ENCODE data around the gene ZNF814.
"Not testable (repeated sequence)": the region's sequence is repeated elsewhere in the genome, so short reads cannot be mapped to it uniquely, and the experiment has no call there.

Gene ZNF814

GRCh38 chr19:57817976-57818375, 70.9 kb downstream of the ZNF814 start:
- DNase-seq (ENCODE audit: low read depth in 3 of 3) = no peak

DNA sequence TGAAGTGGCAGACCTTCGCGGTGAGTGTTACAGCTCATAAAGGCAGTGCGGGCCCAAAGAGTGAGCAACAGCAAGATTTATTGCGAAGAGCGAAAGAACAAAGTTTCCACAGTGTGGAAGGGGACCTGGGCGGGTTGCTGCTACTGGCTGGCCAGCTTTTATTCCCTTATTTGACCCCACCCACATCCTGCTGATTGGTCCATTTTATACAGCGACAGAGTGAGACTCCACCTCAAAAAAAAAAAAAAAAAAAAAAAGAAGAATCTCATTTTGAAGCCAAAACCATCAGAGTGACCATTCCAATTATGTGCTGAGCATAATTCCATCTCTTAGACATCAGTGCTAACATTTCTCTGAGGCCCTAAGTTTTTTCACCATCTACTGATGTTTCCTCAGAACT, 72.2 kb downstream of the ZNF814 start:
- no peak for DNase-seq (ENCODE audit: low read depth in 3 of 3)

GRCh38 chr19:57815247-57816075, 73.4 kb downstream of the ZNF814 start:
- no peak for DNase-seq (ENCODE audit: low read depth in 3 of 3)

GRCh38 chr19:57814505-57815246, 74.2 kb downstream of the ZNF814 start, which contains the start of gene ZNF552:
Gene ZNF552 (minus strand): TSS chr19:57814913. CDS start chr19:57814743, 170 bp downstream.
- DNase-seq (ENCODE audit: low read depth in 3 of 3) = peak; percentile 38 to 58 (median 43)

DNA sequence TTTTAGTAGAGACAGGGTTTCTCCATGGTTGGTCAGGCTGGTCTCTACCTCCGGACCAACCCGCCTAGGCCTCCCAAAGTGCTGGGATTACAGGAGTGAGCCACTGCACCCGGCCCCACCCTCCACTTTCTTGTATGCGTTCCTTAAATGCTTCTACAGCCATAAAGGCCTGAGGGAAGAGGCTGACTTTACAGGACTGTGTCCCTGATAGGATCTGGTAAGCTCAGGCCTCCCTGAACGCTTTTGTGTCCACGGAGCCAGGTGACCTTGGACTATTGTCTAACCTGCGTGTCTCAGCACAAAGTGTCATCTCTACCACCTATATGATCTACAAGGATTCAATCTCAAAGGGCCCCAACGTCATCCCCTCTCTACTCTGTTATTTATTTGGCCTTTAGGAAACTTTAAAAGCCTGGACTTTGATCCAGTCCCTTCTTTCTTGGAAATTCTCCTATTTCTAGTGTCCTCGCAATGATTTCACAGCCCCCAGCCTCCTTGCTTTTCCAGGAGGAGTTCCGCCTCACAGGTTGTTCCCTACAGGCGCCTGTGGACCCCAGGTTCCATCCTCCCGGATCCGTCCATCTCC, 74.8 kb downstream of the ZNF814 start:
- no peak for DNase-seq (ENCODE audit: low read depth in 3 of 3)

DNA sequence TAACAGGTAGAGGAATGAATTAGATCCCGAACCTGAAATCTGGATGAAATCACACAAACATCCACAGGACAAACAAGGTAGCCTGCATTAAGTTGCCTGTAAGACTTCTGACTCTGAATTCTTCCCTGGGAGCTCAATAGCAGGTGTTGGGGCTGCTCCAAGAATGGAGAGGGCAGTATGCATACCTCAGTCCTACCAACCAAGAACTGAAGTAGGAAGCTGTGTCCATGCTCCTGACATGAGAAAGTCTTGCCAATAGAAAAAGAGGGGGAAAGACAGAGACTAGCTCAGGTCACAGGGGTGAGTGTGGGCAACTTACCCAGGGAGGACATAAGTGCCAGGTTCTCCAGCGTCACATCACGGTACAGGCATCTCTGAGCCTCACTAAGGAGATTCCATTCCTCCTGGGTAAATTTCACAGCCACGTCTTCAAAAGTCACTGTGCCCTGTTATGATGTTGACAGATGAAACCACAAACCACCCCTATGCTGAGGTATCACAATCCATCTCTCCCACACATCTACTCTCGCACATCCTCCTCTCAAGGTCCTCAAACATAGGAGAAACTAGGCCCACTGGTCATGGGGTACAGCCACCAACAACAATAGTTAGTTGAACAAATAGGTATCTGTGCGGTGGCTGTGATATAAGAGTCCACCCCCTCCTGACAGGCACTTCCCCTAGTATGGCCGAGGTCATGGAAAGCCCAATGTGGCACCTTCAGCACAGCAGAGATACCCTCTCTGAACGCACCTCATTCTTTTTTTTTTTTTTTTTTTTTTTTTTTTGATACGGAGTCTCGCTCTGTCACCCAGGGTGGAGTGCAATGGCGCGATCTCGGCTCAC, 75.6 kb downstream of the ZNF814 start:
- not testable (repeated sequence) for DNase-seq (ENCODE audit: low read depth in 3 of 3)

DNA sequence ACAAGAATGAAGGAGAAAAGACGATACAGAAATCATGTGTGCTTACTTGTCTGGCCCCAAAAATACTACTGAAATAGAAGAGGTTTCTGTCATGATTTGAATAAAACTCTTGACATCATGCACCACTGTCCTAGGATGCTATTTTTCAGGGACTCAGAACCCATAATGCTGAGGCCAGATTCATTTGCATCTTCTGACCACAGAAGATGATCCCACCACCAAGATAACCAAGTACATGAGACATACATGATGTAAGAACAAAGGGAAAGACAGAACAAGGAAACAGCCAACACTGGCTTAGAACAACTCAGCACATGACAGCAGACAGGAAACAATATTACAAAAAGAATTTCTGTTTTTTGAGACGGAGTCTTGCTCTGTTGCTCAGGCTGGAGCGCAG, 76.6 kb downstream of the ZNF814 start:
- DNase-seq (ENCODE audit: low read depth in 3 of 3) = no peak

DNA sequence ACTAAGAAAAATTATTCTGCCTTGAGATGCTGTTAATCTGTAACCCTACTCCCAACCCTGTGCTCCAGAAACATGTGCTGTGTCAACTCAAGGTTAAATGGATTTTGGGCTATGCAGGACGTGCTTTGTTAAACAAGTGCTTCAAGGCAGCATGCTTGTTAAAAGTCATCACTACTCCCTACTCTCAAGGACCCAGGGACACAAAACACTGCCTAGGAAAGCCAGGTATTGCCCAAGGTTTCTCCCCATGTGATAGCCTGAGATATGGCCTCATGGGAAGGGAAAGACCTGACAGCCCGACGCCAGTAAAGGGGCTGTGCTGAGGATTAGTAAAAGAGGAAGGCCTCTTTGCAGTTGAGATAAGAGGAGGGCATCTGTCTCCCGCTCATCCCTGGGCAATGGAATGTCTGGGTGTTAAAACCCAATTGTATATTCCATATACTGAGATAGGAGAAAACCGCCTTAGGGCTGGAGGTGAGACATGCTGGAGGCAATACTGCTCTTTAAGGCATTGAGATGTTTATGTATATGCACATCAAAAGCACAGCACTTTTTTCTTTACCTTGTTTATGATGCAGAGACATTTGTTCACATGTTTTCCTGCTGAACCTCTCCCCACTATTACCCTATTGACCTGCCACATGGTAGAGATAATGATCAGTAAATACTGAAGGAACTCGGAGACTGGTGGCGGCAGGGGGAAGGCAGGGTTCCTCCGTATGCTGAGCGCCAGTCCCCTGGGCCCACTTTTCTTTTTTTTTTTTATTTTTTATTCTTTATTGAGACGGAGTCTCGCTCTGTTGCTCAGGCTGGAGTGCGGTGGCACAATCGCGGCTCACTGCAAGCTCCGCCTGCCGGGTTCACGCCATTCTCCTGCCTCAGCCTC, 78.2 kb downstream of the ZNF814 start:
- DNase-seq (ENCODE audit: low read depth in 3 of 3) = not testable (repeated sequence)

DNA sequence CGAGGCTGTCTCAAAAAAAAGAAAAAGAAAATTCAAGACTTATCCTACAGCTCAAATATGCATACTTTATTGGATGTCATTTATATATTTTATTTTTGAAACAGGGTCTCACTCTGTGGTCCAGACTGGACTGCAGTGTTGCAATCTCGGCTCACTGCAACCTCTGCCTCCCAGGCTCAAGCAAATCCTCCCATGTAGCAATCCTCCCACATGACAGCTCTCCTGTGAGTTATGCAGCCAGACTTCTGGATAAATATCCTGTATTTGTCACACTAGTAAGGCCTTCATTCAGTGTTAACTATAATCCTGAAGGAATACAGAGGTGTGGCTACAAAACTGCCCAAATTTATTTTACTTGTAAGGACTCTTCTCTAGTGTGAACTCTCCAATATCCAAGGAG, 81.3 kb downstream of the ZNF814 start:
- DNase-seq (ENCODE audit: low read depth in 3 of 3) = no peak

- DNase-seq (ENCODE audit: low read depth in 3 of 3) = no peak
These were observed 85.1 kb downstream of the ZNF814 start for GRCh38 chr19:57803594-57804325.

DNA sequence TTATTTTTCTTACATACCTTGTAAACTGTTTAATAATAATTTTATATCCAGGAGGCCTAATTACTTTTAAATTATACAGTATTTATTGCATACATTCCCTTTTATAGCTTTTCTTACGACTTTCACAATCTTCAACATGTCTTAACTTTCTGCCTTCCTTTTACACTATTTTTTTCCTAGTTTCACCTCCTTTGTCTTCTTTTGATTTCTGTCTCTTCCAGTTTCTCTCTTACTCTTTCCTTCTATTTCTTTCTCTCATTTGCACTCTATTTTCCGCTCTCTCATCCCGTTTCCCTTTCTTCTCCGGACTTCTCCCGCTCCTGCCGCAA, 85.6 kb downstream of the ZNF814 start:
- no peak for DNase-seq (ENCODE audit: low read depth in 3 of 3)

DNA sequence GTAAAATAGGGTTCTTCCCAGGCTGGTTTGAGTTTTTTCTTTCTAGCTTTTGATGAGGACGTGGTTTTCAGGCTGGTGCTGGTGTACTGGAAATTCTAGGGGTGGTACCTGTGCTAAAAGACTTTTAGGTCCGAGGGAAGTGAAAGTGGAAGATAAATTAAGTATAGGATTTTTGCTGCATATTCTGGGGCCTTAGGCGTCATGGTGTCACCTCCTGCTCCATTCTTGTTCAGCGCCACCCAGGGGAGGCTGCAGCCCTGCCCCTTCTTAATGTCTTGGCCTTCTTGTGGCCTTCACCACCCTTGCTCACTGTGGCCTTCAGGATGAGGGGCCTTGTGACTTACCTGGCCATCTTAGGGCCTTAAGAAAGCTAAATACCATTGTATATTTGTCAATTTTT, 86.6 kb downstream of the ZNF814 start:
- DNase-seq (ENCODE audit: low read depth in 3 of 3) = no peak

DNA sequence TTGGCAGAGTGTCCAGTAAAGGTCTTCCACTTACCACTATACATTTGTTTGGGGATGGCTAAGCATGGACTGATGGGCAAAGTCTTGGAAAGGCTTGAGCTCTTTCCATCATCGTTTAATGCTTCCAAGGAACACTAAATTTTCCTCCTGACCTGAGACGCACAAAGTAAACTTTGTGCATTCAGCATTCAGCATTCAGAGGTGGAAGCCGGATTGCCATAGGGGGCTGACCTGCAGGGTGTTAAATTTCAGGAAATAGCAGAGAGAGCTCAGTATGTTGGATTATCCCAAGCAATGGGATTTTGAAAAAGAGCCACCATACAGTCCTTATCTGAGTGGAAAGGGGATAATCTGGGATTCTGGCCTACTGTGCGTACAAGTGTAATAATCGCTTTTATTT, 88.1 kb downstream of the ZNF814 start:
- no peak for DNase-seq (ENCODE audit: low read depth in 3 of 3)
